ENCODE measurements around the gene MED7. TPM values are rescaled to one million over a fixed set of nuclear protein-coding genes. Genes with fewer than 3 reads are reported as not detected.

The MED7 gene
- total and polyA plus RNA-seq, 9 of the 15 experiments (the other 6 are each of a cell fraction or from before 2014, with no cell fraction given), result 4.5 to 38.7 (median 12.2) TPM

DNA sequence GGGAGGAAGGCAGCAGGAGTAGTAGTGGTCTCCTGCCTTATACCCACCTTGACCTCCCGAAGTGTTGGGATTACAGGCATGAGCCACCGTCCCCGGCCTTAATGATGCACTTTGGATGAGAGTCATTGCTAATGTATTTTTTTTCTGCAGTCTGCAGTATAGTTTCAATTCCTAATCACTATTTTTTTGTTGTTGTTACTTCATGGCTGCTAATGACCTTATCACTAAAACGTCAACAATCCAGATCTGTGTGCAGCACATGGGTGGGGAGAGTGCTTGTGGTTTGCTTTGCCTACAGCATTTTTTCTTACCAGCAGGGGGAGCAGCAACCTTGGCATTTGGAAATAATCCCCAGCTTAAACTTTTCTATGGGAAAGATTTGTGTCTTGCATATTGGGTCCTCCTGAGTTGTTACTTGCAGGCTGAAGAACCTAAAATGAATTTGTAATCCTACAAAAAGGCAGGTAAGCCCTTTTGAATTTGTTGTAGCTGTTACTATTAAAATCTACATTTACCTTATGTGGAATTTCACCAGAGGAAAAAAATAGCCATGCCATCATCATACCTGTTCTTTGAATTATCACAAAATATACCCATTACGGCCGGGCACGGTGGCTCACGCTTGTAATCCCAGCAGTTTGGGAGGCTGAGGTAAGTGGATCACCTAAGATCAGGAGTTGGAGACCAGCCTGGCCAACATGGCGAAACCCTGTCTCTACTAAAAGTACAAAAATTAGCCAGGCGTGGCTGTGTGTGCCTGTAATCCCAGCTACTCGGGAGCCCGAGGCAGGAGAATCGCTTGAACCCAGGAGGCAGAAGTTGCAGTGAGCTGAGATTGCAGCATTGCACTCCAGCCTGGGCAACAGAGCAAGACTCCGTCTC lies 6.3 kb upstream of the MED7 start (continued):
- TF ChIP-seq, protein P1, sequence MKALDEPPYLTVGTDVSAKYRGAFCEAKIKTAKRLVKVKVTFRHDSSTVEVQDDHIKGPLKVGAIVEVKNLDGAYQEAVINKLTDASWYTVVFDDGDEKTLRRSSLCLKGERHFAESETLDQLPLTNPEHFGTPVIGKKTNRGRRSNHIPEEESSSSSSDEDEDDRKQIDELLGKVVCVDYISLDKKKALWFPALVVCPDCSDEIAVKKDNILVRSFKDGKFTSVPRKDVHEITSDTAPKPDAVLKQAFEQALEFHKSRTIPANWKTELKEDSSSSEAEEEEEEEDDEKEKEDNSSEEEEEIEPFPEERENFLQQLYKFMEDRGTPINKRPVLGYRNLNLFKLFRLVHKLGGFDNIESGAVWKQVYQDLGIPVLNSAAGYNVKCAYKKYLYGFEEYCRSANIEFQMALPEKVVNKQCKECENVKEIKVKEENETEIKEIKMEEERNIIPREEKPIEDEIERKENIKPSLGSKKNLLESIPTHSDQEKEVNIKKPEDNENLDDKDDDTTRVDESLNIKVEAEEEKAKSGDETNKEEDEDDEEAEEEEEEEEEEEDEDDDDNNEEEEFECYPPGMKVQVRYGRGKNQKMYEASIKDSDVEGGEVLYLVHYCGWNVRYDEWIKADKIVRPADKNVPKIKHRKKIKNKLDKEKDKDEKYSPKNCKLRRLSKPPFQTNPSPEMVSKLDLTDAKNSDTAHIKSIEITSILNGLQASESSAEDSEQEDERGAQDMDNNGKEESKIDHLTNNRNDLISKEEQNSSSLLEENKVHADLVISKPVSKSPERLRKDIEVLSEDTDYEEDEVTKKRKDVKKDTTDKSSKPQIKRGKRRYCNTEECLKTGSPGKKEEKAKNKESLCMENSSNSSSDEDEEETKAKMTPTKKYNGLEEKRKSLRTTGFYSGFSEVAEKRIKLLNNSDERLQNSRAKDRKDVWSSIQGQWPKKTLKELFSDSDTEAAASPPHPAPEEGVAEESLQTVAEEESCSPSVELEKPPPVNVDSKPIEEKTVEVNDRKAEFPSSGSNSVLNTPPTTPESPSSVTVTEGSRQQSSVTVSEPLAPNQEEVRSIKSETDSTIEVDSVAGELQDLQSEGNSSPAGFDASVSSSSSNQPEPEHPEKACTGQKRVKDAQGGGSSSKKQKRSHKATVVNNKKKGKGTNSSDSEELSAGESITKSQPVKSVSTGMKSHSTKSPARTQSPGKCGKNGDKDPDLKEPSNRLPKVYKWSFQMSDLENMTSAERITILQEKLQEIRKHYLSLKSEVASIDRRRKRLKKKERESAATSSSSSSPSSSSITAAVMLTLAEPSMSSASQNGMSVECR (CRISPR knock-in tag; IDR thresholded peaks at IDR 0.05), result no peak
- TF ChIP-seq ARHGAP35 (IDR thresholded peaks at IDR 0.05; ENCODE audit: partially characterized antibody) (no peak), ZNF316 (IDR thresholded peaks at IDR 0.05) (no peak), RCOR1 (IDR thresholded peaks at IDR 0.05; ENCODE audit: borderline replicate concordance in 1 of 2, low read depth in 2 of 2, low read length in 2 of 2) (peak in 1 of 2 experiments; percentile 18; a peak in 1 of 4 replicates), SP2 (IDR thresholded peaks at IDR 0.05; ENCODE audit: extremely low read depth, low read depth, low read length, poor library complexity, severe bottlenecking) (no peak), ZNF695 (CRISPR knock-in tag; IDR thresholded peaks at IDR 0.05) (no peak), ZBTB26 (CRISPR knock-in tag; IDR thresholded peaks at IDR 0.05) (no peak), COPS2 (conservative IDR thresholded peaks at IDR 0.05) (no peak), TSC22D4 (tag; IDR thresholded peaks at IDR 0.05) (no peak), TCF7 (IDR thresholded peaks at IDR 0.05; ENCODE audit: borderline replicate concordance) (no peak), FOXJ2 (tag; IDR thresholded peaks at IDR 0.05) (peak; percentile 73; the same call in 1 of the 2 replicates), NR0B1 (IDR thresholded peaks at IDR 0.05; ENCODE audit: partially characterized antibody) (no peak), NR2C1 (IDR thresholded peaks at IDR 0.05) (no peak), NR2C1 (tag; IDR thresholded peaks at IDR 0.05) (no peak)
- TF ChIP-seq, protein P2, sequence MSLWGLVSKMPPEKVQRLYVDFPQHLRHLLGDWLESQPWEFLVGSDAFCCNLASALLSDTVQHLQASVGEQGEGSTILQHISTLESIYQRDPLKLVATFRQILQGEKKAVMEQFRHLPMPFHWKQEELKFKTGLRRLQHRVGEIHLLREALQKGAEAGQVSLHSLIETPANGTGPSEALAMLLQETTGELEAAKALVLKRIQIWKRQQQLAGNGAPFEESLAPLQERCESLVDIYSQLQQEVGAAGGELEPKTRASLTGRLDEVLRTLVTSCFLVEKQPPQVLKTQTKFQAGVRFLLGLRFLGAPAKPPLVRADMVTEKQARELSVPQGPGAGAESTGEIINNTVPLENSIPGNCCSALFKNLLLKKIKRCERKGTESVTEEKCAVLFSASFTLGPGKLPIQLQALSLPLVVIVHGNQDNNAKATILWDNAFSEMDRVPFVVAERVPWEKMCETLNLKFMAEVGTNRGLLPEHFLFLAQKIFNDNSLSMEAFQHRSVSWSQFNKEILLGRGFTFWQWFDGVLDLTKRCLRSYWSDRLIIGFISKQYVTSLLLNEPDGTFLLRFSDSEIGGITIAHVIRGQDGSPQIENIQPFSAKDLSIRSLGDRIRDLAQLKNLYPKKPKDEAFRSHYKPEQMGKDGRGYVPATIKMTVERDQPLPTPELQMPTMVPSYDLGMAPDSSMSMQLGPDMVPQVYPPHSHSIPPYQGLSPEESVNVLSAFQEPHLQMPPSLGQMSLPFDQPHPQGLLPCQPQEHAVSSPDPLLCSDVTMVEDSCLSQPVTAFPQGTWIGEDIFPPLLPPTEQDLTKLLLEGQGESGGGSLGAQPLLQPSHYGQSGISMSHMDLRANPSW (CRISPR knock-in tag; IDR thresholded peaks at IDR 0.05), result no peak
